ENCODE data around the gene CLEC16A. TPM values are rescaled to one million over a fixed set of nuclear protein-coding genes. Genes with fewer than 3 reads are reported as not detected.

CLEC16A gene
- total RNA-seq, 2 experiments from 2014 or later, result 25.5 to 26.7 TPM

- H3K4me1 Mint-ChIP-seq (ENCODE audit: low read depth), result peaks cover 94% of the 10 kb centered on the region
- no peak overlapping the region for H3K4me3 Mint-ChIP-seq
- no peaks in the 10 kb centered on the region for H3K27me3 Mint-ChIP-seq
- DNase-seq, result no peak
- H3K36me3 Mint-ChIP-seq, result peaks cover 29% of the 10 kb centered on the region
- H3K27ac Mint-ChIP-seq, result peak overlapping the region; percentile 94
- H3K9me3 Mint-ChIP-seq, result no peaks in the 10 kb centered on the region
- POLR2A ChIA-PET, result interaction anchor here (1.0 to 2.3 kb wide), 11 partner anchors 9 to 180 kb away, joined by 3 to 11 read pairs (median 4); partner anchors contain the start of gene SOCS1
- intact Hi-C loops (cut with micrococcal nuclease), result loop anchor here (5.0 kb wide), 1 partner anchor 37 kb away; no protein-coding TSS in a partner anchor
- CTCF ChIA-PET, result interaction anchor here (0.6 to 1.7 kb wide), 5 partner anchors 12 to 280 kb away, joined by 3 to 5 read pairs (median 4); no protein-coding TSS in a partner anchor
Measured at GRCh38 chr16:11075163-11075562, 130.8 kb downstream of the CLEC16A start.

DNA sequence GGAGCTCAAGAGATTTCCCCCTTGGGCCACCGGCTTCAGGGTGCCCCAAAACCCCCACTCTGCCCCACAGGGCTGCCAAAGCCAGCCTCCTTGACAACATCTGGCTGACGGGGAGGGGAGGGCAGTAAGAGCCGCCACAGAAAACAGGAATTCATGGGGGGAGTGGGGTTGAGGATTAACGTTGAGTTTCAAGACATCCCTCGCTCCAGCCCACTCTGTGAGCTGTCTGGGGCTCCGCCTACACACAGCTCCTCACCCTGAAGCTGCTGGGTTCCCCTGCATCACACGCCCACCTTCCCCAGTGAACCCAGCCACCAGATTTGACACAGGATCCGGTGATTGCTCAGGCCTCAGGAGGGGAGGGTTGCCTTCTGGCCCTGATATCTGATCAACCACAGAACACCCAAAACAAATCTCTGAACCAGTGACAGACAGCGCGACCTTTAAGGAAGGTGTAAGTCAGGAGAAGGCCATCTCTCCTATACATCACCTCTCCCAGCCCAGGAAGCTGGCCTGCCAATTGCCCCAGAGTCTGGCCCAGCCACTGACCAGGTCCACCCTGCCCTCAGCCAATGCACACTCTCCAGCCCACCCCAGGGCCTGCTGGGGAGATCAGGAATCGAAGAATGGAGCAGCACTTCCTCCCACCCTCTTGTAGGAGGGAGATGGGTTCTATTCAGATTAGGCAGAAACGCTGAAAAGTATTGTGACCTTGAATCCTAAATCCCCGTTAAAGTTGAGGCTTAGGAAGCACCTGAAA lies 132.1 kb downstream of the CLEC16A start:
- POLR2A ChIA-PET, result interaction anchor here (0.8 to 2.3 kb wide), 14 partner anchors 10 to 179 kb away, joined by 3 to 11 read pairs (median 4); partner anchors contain the start of gene SOCS1
- intact Hi-C loops (cut with micrococcal nuclease), result loop anchor here (1.0 to 5.0 kb wide), 6 partner anchors 18 to 176 kb away; no protein-coding TSS in a partner anchor
- Mint-ChIP-seq H3K27ac (peak overlapping the region; percentile 94), H3K36me3 (peaks cover 26% of the 10 kb centered on the region), H3K4me1 (ENCODE audit: low read depth) (peaks cover 96% of the 10 kb centered on the region), H3K9me3 (no peaks in the 10 kb centered on the region), H3K4me3 (no peak overlapping the region), H3K27me3 (no peaks in the 10 kb centered on the region)
- DNase-seq, result peak; percentile 88
- CTCF ChIA-PET, result interaction anchor here (0.7 to 1.7 kb wide), 10 partner anchors 11 to 180 kb away, joined by 3 to 6 read pairs (median 4); partner anchors contain the start of gene SOCS1

- Mint-ChIP-seq H3K36me3 (peaks cover 24% of the 10 kb centered on the region), H3K9me3 (no peaks in the 10 kb centered on the region), H3K27me3 (no peaks in the 10 kb centered on the region), H3K27ac (peak overlapping the region; percentile 94), H3K4me3 (no peak overlapping the region), H3K4me1 (ENCODE audit: low read depth) (peaks cover 91% of the 10 kb centered on the region)
- DNase-seq, result no peak
- CTCF ChIA-PET, result interaction anchor here (1.3 to 1.9 kb wide), 3 partner anchors 21 to 115 kb away, joined by 3 to 7 read pairs (median 4); no protein-coding TSS in a partner anchor
- intact Hi-C loops (cut with micrococcal nuclease), result loop anchor here (1.0 to 5.0 kb wide), 2 partner anchors 33 to 114 kb away; no protein-coding TSS in a partner anchor
- POLR2A ChIA-PET, result interaction anchor here (0.7 to 2.9 kb wide), 10 partner anchors 9 to 173 kb away, joined by 3 to 14 read pairs (median 5); no protein-coding TSS in a partner anchor
Measured at GRCh38 chr16:11078812-11079459, 134.6 kb downstream of the CLEC16A start.

DNA sequence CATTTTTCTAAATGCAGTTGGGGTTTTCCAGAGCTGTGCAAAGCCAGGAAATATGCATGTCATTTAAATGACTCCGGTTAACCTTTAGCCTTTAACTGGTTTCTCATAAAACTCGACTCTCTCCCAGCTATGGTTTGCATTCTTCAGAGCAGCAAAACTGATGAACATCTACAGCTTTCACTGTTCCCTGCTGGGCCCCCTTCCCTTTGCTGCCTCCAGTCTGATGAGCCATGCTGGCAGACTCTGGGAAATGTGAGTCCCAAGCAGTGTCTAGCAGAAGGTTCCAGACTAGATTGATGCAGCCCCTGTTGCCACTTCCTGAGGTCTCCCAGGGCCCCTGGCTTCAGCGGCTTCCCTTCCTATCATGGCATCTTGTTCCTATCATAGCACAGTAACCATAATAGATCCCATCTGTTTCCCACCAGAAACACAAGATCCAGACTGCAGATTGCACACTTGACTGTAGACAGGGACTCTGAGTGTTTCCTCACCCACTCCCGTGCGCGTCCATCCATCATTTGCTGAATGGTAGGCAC lies 135.4 kb downstream of the CLEC16A start:
- Mint-ChIP-seq H3K4me3 (peak overlapping the region; percentile 14), H3K27ac (peak overlapping the region; percentile 94), H3K27me3 (no peaks in the 10 kb centered on the region), H3K9me3 (no peaks in the 10 kb centered on the region), H3K4me1 (ENCODE audit: low read depth) (peaks cover 91% of the 10 kb centered on the region), H3K36me3 (peaks cover 24% of the 10 kb centered on the region)
- POLR2A ChIA-PET, result interaction anchor here (0.7 to 2.9 kb wide), 8 partner anchors 9 to 115 kb away, joined by 3 to 14 read pairs (median 6); no protein-coding TSS in a partner anchor
- CTCF ChIA-PET, result interaction anchor here (0.6 to 1.9 kb wide), 4 partner anchors 15 to 115 kb away, joined by 3 to 7 read pairs (median 4); no protein-coding TSS in a partner anchor
- intact Hi-C loops (cut with micrococcal nuclease), result loop anchor here (5.0 kb wide), 1 partner anchor 33 kb away; no protein-coding TSS in a partner anchor
- DNase-seq, result peak; percentile 73

DNA sequence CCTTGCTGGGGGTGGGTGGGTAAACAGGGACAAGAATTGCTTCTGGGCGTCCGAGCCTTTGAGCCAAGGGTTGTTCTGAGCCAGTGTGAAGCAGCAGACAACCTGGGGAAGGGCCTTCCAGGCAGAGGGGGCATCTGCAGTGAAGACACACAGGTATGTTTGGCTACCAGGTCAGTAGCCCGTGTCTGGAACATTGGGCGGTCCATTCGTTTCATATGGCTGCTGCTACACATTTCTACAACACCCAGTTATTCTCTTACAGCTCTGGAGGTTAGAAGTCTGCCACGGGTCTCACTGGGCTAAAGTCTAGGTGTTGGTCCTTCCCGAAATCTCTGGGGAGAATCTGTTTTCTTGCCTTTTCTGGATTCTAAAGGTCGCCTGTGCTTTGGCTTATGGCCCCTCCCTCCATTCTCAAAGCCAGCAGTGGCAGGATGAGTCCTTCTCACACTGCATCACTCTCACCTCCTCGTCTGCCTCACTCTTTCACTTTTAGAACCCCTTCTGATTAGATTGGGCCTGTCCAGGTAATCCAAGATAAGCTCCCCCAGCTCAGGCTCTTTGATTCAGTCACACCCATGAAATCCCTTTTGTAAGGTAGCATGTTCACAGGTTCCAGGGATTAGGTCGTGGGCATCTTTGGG lies 136.1 kb downstream of the CLEC16A start:
- POLR2A ChIA-PET, result interaction anchor here (1.1 to 2.9 kb wide), 3 partner anchors 13 to 26 kb away, joined by 3 to 14 read pairs (median 6); no protein-coding TSS in a partner anchor
- H3K4me3 Mint-ChIP-seq, result no peak overlapping the region
- intact Hi-C loops (cut with micrococcal nuclease), result no loop called here
- H3K9me3 Mint-ChIP-seq, result no peaks in the 10 kb centered on the region
- DNase-seq, result peak; percentile 60
- peaks cover 86% of the 10 kb centered on the region for H3K4me1 Mint-ChIP-seq (ENCODE audit: low read depth)
- H3K27me3 Mint-ChIP-seq, result no peaks in the 10 kb centered on the region
- CTCF ChIA-PET, result interaction anchor here (1.9 kb wide), 1 partner anchor 20 kb away, joined by 7 read pairs; no protein-coding TSS in a partner anchor
- peaks cover 24% of the 10 kb centered on the region for H3K36me3 Mint-ChIP-seq
- H3K27ac Mint-ChIP-seq, result peak overlapping the region; percentile 94

DNA sequence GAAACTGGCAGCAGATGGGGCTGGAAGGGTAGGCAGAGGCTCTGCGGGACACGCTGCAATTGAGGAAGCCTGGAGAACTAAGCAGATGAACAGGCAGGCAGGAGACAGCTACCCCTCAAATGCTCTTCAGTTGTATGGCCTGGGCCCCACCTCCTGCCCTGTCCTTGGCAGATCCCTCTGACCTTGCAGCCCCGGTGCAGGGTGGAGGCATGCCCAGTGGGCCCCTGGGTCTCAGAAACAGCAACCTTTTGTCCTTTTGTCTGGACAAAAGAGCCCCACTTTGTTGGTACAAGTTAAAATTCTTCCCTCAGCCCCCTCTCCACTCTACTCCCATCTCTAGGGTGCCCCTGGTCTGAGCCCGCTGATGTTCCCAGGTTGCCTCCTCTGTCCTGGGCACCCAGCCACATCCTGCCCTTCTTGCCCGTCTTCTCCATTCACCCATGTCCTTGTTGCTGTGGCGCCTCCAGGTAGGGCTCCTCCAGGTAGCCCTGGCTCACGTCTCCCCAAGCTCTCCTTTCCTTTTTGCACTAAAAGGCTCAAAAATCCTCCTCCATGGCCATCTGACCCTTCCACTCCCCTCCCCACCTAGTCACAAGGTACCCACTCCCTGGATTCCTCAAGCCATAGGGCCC lies 136.8 kb downstream of the CLEC16A start:
- no peaks in the 10 kb centered on the region for H3K9me3 Mint-ChIP-seq
- CTCF ChIA-PET, result interaction anchor here (1.9 kb wide), 1 partner anchor 19 kb away, joined by 7 read pairs; no protein-coding TSS in a partner anchor
- no peaks in the 10 kb centered on the region for H3K27me3 Mint-ChIP-seq
- no peak for DNase-seq
- intact Hi-C loops (cut with micrococcal nuclease), result no loop called here
- POLR2A ChIA-PET, result interaction anchor here (1.1 kb wide), 1 partner anchor 25 kb away, joined by 3 read pairs; no protein-coding TSS in a partner anchor
- H3K36me3 Mint-ChIP-seq, result peaks cover 22% of the 10 kb centered on the region
- no peak overlapping the region for H3K4me3 Mint-ChIP-seq
- H3K4me1 Mint-ChIP-seq (ENCODE audit: low read depth), result peaks cover 80% of the 10 kb centered on the region
- peak overlapping the region; percentile 94 for H3K27ac Mint-ChIP-seq

DNA sequence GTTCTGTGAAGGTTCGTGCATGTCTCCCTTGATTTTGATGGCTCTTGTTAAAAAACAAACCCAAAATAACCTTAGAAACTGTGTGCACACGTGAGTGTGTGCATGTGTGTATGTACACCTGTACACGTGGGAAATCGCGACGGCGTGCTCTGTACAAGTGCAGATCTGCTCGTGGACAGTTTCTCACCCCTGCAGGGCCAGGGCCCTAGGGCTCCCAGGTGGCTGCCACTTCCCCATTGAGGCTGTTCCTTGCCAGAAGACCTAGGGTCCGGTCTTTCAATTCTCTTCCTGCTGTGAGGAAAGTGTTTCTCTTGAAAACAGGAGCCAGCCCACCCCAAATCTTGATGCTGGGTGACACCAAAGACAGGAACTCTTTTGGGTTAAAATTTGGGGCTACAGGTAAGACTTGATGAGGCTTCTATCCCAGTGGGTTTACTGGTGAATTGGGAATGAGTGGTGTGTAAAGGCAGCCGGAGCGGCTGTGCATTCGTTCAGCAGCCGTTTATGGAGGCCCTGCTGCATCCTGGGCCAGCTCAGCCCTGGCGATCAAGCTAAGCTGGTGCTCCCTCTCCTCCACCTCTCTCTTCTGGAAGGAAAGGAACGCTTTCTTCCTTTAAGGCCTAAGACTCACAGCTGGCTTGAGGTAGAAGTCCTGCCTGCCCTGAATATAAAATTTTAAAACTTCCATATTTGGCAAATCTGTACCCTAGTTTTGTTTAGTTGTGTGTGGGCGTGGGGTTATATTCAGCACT lies 137.9 kb downstream of the CLEC16A start:
- CTCF ChIA-PET, result interaction anchor here (1.6 kb wide), 1 partner anchor 111 kb away, joined by 4 read pairs; no protein-coding TSS in a partner anchor
- DNase-seq, result no peak
- H3K4me3 Mint-ChIP-seq, result no peak overlapping the region
- POLR2A ChIA-PET, result interaction anchor here (1.0 kb wide), 1 partner anchor 12 kb away, joined by 3 read pairs; no protein-coding TSS in a partner anchor
- H3K27me3 Mint-ChIP-seq, result no peaks in the 10 kb centered on the region
- peaks cover 22% of the 10 kb centered on the region for H3K36me3 Mint-ChIP-seq
- intact Hi-C loops (cut with micrococcal nuclease), result no loop called here
- H3K4me1 Mint-ChIP-seq (ENCODE audit: low read depth), result peaks cover 74% of the 10 kb centered on the region
- H3K9me3 Mint-ChIP-seq, result no peaks in the 10 kb centered on the region
- H3K27ac Mint-ChIP-seq, result peak overlapping the region; percentile 7

DNA sequence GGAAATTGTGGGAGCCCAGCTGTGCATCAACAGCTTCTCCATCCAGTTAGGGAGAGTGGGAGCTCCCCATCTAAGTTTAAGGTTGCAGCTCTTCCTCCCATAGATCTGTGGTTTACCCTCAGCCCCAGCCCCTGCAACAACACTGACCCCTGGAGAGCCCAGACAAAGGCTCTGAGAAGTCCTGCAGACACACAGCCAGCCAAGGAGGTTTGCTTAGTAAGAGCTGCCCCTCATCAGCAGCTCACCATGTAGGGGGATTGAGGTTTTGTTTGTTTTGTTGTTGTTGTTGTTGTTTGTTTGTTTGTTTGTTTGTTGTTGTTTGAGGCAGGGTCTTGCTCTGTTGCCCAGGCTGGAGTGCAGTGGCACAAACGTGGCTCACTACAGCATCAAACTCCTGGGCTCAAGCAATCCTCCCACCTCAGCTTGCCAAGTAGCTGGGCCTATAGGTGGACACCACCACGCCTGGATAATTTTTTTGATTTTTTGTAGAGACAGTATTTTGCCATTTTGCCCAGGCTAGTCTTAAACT lies 138.6 kb downstream of the CLEC16A start:
- Mint-ChIP-seq H3K4me1 (ENCODE audit: low read depth) (peaks cover 74% of the 10 kb centered on the region), H3K9me3 (no peaks in the 10 kb centered on the region), H3K4me3 (no peak overlapping the region), H3K36me3 (peaks cover 19% of the 10 kb centered on the region), H3K27ac (peak overlapping the region; percentile 49), H3K27me3 (no peaks in the 10 kb centered on the region)
- intact Hi-C loops (cut with micrococcal nuclease), result no loop called here
- no peak for DNase-seq
- POLR2A ChIA-PET, result interaction anchor here (1.0 kb wide), 1 partner anchor 12 kb away, joined by 3 read pairs; no protein-coding TSS in a partner anchor
- CTCF ChIA-PET, result interaction anchor here (0.7 to 1.6 kb wide), 2 partner anchors 9 to 112 kb away, joined by 3 to 4 read pairs; no protein-coding TSS in a partner anchor

DNA sequence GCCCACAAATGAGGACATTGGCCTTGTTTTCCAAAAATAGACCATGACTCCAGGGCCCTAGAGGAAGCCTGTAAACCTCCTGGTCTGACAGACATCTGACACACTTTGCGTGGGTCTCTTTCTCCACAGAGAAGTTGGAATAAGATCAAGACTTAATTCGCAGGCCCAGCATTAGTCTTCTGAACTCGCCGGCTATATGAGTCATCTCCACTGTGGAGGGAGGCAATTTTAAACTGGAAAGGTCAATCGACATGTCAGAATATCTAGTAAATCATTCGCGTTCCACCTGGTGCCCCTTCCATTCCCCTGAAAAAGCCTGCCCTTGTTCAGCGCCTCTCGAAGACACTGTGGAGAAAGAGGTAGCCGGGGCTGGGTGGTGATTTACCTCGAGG lies 140.1 kb downstream of the CLEC16A start:
- H3K4me1 Mint-ChIP-seq (ENCODE audit: low read depth), result peaks cover 74% of the 10 kb centered on the region
- H3K4me3 Mint-ChIP-seq, result no peak overlapping the region
- CTCF ChIA-PET, result no interaction called here
- no peak for DNase-seq
- peak overlapping the region; percentile 49 for H3K27ac Mint-ChIP-seq
- H3K27me3 Mint-ChIP-seq, result no peaks in the 10 kb centered on the region
- no peaks in the 10 kb centered on the region for H3K9me3 Mint-ChIP-seq
- intact Hi-C loops (cut with micrococcal nuclease), result no loop called here
- peaks cover 16% of the 10 kb centered on the region for H3K36me3 Mint-ChIP-seq
- POLR2A ChIA-PET, result no interaction called here

DNA sequence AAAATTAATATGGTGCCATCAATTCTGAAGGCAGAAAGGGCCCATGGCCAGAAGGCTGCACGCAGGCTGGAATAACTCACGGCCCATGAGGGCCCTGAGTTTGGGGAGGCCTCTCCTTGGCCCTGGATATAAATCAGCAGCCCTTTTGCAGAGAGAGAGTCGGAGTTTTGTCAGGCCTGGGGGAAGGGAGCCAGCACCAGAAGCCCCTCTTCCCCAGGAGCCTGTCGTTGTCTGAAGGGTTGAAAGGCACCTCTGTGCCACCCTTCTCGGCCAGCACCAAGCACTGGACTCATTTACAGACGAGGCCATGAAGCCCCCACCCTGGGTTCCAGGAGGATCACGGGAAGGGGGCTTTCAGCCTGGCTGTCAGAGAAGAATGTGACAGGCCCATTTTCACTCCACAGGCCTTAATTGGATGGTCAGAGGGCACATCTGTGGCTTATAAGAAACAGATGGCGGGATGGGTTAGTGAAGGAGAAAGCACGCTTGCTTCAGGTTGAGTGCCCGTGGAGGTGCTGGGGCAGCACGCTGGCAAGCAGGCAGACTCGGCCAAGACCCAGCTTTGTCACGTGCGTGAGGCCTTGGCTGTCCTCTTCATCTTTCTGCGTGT lies 140.6 kb downstream of the CLEC16A start:
- intact Hi-C loops (cut with micrococcal nuclease), result no loop called here

More for the DNA sequence above, 140.6 kb downstream of the CLEC16A start:
- ChIA-PET POLR2A (no interaction called here), CTCF (no interaction called here)
- Mint-ChIP-seq H3K9me3 (no peaks in the 10 kb centered on the region), H3K27ac (no peak overlapping the region), H3K4me1 (ENCODE audit: low read depth) (peaks cover 74% of the 10 kb centered on the region), H3K27me3 (no peaks in the 10 kb centered on the region), H3K36me3 (peaks cover 17% of the 10 kb centered on the region), H3K4me3 (no peak overlapping the region)
- no peak for DNase-seq

Measured in activated CD4-positive, alpha-beta memory T cell treated with anti-CD3 and anti-CD28 coated beads for 36 hours (primary cell).